Bronchial epithelial cell (primary cell): ENCODE data around the gene GBE1. TPM values are rescaled to one million over a fixed set of nuclear protein-coding genes. Genes with fewer than 3 reads are reported as not detected.
A peak's percentile ranks its signal among the peaks of the same experiment; 100 is the strongest.

Experiments
- DNase-seq: peaks from one replicate; pipeline ENCODE4 v3.0.0-alpha.2; 2010; ENCODE audit warnings: low read depth
- FAIRE-seq: peaks from 2 replicates; lab custom pipeline; 2011; peaks lifted over from hg19 to GRCh38; lab: Jason Lieb, UNC
- H3K27me3 ChIP-seq: 2 replicates; pipeline ENCODE4 v1.5.1; 2011; ENCODE audit warnings: low read length; ENCODE audit not compliant: control insufficient read depth, insufficient read depth
- H3K36me3 ChIP-seq: 2 replicates; pipeline ENCODE4 v1.5.1; 2011; ENCODE audit warnings: low read length; ENCODE audit not compliant: control insufficient read depth, insufficient read depth
- H3K4me3 ChIP-seq: 2 replicates; pipeline ENCODE4 v1.5.1; 2011; ENCODE audit warnings: mild to moderate bottlenecking, low read depth, low read length, control low read depth
- CTCF ChIP-seq: IDR thresholded peaks from 2 replicates; pipeline ENCODE4 v1.5.1; 2011; ENCODE audit warnings: mild to moderate bottlenecking, moderate library complexity, low read length, control low read depth, inconsistent platforms; ENCODE audit not compliant: insufficient read depth, severe bottlenecking
- total RNA-seq: library from RNA; depleted of rRNA; stranded (reverse); fragments of >200 nt; gene quantifications from 2 replicates; pipeline ENCODE4 v1.2.1, GENCODE V29; 2014

The GBE1 gene
- total RNA-seq, 1 donor from 2014 or later: 94.0 TPM

DNA sequence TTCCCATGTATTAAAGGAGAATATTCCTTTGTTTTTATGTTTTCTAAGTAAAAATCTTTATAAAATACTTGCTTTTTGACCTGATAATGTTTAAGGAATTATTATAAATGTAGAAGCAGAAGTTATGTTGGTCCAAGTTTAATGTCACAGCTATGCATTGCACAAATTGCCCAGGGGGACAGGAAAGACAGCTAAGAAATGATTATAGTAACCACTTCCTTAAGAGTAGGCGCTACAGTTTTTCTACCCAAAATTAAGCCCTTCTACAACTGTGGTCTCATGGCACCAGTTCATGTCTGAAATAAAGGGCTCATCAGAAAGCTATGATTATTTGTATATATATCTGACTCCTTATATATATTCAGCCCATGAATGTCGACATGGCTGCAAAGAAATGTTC lies 176.4 kb downstream of the GBE1 start:
- no peak overlapping the region for H3K4me3 ChIP-seq
- no peak for DNase-seq
- H3K27me3 ChIP-seq: no peaks in the 10 kb centered on the region
- FAIRE-seq: no peak
- TF ChIP-seq CTCF: no peak
- H3K36me3 ChIP-seq: peaks cover 4% of the 10 kb centered on the region

- DNase-seq (peak; percentile 43), FAIRE-seq (no peak)
- H3K36me3 ChIP-seq: peaks cover 4% of the 10 kb centered on the region
- no peak overlapping the region for H3K4me3 ChIP-seq
- no peaks in the 10 kb centered on the region for H3K27me3 ChIP-seq
- peak; percentile 62 for TF ChIP-seq CTCF
These were observed 179.4 kb downstream of the GBE1 start for GRCh38 chr3:81581966-81582599.

DNA sequence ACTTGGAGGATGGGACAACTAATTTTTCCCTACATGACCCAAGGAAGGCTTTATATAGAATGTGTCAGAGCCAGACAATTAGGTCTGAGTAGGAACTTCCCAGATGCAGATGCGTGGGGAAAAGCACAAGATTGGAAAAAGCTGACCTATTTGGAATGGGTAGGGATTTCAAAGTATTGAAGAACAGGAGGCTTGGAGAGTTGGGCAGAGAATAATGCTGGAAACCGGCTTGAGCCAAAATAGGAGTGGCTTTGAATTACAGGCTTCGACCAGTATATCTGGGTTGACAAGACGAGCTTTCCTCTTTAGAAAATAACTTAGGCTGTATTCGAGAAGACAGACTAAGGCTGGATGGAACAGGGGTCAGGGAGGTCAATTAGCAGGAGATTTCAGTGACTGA lies 181.1 kb downstream of the GBE1 start:
- no peak for TF ChIP-seq CTCF
- Histone ChIP-seq H3K27me3 (no peaks in the 10 kb centered on the region), H3K4me3 (no peak overlapping the region), H3K36me3 (peaks cover 4% of the 10 kb centered on the region)
- DNase-seq (no peak), FAIRE-seq (no peak)

DNA sequence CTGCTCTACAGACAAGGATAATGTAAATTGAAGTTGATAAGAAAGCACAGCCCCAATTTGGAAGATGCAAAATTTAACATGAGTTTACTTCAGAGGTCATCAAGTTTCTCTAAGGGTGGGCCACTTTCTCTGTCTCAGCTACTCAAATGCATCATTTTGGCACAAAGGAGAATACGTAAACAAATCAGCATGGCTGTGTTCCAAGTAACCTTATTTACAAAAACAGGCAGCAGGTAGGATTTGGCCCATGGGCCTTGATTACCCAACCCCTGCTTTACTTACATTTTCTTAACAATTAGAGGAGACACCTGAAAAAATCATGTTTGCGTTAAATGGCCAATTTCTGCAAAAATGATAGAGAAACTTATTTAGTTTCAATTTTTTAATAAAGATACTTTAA lies 181.7 kb downstream of the GBE1 start:
- no peak for TF ChIP-seq CTCF
- Histone ChIP-seq H3K27me3 (no peaks in the 10 kb centered on the region), H3K4me3 (no peak overlapping the region), H3K36me3 (peaks cover 4% of the 10 kb centered on the region)
- FAIRE-seq (no peak), DNase-seq (no peak)

DNA sequence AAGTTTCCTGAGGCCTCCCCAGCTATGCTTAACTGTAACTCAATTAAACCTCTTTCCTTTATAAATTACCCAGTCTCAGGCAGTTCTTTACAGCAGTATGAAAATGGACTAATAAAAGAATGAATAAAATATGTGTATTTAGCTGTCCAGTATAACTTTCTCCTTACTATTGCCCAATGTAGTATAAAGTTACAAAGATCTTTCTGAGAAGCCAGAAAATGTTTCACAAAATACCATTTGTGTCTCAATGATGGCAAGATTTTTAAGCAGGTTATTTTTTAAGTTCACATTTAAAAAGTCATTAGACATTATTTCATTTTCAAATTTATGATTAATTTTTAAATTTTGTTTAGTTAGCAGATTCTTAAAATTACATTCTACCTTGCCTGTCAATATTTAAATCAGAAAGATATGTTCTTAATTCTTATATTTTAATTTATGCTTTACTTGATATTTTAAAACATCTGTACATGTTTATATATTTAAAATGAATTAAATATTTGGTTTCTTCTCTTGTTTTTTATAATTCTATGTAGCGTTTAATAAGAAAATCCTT lies 189.2 kb downstream of the GBE1 start:
- Histone ChIP-seq H3K4me3 (no peak overlapping the region), H3K27me3 (no peaks in the 10 kb centered on the region), H3K36me3 (no peaks in the 10 kb centered on the region)
- no peak for TF ChIP-seq CTCF
- no peak for FAIRE-seq
- no peak for DNase-seq

GRCh38 chr3:81568378-81568777 lies 193.1 kb downstream of the GBE1 start:
- Histone ChIP-seq H3K4me3 (no peak overlapping the region), H3K36me3 (peaks cover 1% of the 10 kb centered on the region), H3K27me3 (no peaks in the 10 kb centered on the region)
- DNase-seq: no peak
- TF ChIP-seq CTCF: no peak
- FAIRE-seq: no peak
